Amygdala (tissue), 56 donors: ENCODE measurements around the gene MYO1E.
"Not testable (repeated sequence)": the region's sequence is repeated elsewhere in the genome, so short reads cannot be mapped to it uniquely, and the experiment has no call there.

Source experiments
- DNase-seq, 56 donors: peaks; one replicate each; lab custom pipeline; 2025; lab: John Stamatoyannopoulos, UW

The MYO1E gene

DNA sequence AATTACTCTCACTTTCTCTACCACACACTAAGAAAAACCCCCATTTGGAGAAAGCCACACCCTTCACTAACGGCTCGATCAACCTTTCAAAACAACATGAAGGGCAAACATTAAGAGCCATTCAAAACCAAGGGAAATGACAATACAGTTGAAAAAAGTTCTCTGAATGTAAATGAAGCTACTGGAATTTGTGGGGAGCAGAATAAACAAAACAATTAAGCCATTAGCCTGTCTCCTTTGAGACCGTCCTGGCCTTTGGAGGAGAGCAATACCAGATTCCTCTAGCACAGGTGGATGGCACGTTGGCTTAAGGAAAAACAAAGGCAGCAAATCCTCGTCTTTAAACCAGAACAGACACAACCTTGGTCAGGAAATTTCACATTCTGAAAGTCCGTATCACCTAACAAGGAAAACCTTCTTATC is 18.7 kb downstream of the MYO1E start:
- no peak for DNase-seq

DNA sequence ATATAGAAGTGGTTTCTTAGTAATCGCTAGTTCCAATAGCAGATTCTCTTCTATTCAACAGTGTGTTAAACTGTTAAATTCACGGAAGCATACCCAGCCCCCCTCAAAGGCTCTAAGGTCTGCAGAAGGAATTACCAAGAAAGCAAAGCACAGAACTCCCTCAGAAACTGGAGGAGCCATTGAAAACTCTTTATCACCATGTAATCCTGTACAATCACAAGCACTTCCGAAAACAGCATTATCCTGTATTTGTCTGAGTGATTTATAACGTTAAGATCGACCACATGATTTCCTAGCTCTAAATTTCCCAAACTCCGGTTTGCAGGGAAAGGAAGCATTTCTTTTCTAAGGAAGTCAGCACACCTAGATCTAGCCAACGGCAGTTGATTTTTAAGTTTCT is 20.0 kb downstream of the MYO1E start:
- no peak for DNase-seq

DNA sequence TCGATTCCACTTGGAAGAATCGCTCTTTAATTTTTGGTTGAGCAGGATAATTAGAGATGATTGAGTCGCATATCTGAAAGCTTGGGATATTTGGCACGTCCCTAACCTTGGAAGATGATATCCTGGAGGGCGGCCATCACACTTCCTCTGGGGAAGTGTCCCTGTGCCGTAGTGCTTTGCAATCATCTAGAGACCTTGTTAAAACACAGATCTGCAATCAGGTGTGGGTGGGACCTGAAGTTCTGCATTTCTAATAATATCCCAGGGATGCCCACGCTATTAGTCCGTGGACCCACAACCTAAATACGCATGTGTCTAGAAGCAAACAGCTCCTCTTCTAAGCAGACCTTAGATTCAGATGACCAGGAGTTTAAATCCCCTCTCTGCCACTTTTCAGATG is 20.5 kb downstream of the MYO1E start:
- no peak for DNase-seq

DNA sequence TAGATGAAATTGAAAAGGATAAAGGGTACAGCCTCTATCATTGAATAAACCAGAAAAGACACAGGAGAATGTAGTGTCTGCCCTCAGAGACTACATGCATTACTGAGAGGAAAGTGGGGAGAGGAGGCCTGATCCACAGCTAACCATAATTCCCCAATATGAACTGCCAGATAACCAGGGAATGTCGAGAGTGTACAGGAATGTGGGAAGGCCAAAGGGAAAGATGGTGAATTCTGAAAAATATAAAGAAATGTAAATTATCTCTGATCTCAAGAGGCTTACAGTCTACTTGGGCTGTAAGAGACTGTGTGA is 22.3 kb downstream of the MYO1E start:
- no peak for DNase-seq

DNA sequence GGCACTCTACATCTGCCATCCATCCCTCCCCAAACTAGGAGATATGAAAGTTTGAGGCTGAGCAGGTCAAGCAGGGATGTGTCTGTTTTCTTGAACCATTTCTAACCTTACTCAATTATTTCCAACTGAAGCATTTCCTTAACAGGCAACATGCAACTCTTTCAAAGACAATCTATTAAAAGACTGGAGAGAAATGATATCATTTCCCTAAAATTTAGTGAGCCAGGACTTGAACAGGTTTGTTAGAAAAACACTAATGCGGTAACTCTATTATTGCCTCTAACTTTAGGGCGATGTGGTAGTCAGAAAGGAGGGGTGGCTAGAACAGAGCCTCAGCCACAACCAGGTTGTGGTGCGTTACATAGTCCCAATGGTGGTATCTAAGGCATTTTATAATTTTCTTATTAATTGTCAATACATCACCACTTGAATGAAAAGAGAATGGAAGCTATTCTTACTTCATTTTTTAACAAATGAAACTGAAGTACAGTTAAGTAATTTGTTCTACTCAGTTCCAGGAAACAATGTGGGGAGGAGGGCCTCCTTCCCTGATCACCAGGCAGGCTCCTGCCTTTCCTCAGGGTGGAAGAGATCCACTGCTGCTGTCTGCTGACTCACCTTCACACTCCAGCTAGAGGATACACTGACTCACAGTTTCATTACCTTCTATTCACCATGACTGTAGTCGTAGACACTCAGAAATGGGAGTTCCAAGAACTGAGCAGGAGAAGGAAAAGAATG is 22.8 kb downstream of the MYO1E start:
- peak in 1 of 56 donors; percentile 34 for DNase-seq

DNA sequence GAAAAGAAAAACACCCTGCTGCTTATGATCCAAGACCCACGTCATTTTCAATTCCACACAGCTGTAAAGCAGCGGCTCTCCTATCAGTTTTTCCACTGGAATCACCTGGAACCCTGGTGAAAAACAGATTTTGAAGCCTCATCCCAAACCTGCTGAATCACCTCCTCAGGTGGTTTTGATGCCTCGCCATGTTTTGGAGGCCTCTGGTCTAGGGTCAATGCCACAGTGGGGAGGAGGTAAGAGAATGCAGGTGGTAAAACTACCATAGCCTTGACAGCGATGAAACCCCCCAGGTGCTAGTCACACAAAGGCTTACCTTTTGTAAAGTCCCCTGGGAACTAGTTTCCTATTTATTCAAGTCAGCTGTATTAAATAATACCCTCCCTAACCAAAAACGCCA is 24.8 kb downstream of the MYO1E start:
- DNase-seq: no peak

DNA sequence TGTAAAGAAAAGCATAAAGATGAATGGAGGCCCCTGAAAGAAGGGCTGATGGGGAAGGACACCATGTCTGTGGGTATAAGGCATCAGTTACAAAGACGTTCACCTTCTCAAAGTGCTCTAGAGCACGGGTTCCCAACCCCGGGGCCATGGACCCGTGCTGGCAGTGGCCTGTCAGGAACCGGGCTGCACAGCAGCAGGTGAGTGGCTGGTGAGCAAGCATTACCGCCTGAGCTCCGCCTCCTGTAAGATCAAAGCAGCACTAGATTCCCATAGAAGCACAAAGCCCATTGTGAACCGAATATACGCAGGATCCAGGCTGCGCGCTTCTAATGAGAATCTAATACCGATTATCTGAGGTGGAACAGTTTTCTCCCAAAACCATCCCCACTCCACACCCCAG is 25.7 kb downstream of the MYO1E start:
- DNase-seq: no peak

DNA sequence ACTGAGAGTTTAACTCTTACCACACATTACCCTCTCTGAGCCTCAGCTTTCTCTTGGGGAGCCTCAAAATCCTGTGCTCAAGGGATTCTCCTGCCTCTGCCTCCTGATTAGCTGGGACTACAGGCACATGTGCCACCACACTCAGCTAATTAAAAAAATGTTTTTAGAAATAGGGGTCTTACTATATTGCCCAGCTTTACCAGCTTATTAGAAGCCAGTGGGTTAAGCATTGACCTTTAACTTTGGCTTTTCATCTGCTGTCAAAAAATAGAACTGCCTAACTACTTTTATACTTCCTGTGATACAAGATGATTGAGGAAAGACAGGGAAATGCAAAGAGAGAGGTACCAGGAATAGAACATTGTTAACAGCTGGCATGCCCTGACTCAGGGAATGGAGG is 27.3 kb downstream of the MYO1E start:
- DNase-seq: no peak

DNA sequence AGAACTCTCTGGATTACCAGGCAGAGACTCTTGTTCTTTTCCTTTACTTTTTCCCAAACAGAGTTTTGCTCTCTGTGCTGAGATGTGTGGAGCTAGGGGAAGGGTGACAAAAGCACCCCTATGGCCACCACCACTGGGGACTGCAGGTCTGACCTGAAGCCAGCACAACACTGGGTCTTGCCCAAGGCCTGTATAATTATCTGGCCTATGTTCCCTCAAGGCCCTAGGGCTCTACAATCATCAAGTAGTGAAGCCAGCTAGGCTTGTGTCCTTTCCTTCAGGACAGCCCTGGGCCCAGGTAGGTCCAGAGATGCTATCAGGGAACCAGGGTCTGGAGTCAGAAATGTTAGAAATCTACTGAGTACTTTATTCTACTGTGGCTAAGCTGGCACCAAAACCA is 28.4 kb downstream of the MYO1E start:
- DNase-seq: no peak

DNA sequence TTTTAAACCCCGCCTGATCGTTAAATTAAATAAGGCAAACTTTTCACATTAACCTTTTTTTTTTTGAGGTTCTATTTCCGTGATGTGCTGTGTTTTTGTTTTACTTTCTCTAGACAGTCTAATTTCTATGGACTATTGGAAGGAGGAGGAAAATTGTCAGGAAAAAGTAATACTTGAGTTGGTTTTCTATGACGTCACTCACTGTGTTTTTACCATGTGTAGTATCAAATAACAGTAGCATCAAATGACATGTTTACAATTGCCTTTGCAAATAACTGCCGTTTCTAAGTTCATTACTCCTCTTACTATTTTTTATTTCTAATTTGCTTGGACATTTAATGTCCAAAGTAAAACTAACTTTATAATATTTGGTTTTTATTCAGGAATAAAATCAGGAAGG is 32.3 kb downstream of the MYO1E start:
- no peak for DNase-seq

DNA sequence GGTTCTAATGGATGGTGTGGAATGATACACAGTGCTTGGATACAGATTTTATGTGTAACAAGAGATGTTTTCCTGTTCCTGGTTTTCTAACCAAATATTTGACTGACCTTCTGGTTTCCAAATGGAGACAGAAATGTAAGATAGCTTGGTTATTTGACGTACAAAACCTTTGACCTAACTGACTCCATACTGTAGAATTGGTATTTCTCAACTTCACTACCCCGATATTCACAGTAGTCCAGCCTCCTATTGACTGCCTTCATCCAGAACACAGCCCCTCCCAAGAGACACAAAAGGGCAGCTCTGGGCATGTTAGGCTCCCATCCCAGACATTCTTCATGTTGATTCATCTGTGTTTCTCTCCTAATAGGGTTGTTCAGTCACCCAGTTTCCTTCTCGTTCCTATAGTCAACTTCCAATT is 33.4 kb downstream of the MYO1E start:
- DNase-seq: no peak

DNA sequence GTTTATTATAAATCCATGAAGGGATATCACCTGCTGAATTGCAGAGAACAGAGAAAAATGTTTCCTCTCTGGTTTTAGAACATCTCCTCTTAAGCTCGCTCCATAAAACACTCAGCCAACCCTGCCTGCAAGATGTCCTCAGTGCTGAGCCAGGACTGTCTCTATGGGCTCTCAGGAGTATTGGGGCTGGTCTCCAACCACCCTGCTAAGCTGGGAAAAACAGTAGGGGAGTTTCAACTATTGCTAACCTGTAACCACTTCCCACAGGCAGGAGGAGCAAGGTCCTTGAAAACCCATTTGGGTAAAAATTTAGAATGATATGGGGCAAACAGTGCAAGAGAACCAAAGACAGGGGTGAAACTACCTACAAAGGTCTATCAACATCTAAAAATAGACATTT is 34.3 kb downstream of the MYO1E start:
- no peak for DNase-seq

DNA sequence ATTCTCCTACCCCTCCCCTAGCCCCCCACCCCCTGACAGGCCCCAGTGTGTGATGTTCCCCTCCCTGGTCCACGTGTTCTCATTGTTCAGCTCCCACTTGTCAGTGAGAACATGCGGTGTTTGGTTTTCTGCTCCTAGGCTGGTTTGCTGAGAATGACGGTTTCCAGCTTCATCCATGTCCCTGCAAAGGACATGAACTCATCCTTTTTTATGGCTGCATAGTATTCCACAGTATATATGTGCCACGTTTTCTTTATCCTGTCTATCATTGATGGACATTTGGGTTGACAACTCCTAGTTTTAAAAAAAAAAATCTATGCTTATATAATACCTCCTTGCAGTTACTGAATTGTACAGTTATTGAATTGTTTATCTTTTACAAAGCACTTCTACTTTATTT is 35.9 kb downstream of the MYO1E start:
- DNase-seq: not testable (repeated sequence)

DNA sequence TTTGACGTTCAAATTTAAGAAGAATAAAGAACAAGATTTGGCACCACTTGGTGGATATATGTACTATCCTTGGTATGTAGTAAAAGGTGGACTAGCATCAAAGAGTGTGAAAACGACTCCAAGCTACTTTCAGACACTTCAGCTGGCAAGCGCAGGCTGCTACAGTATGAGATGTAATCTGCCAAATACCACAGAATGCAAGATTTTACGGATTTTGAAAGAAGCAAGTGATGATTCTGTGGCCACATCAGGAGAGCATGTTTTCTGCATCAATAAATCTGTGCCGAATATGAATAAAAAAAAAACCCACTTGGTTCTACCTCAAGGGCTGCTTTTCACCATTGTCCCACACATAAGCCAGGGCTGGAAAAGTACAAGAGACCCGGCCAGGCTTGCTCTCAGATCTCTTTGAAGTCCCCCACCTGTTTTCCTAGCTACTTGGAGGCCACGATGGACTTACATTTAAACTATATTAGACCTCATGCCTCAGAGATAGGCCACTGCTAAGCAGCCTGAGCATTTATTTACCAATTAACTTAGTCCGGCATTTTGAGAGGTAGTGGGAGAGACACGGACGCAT is 37.4 kb downstream of the MYO1E start:
- peak in 1 of 56 donors; percentile 4 for DNase-seq

DNA sequence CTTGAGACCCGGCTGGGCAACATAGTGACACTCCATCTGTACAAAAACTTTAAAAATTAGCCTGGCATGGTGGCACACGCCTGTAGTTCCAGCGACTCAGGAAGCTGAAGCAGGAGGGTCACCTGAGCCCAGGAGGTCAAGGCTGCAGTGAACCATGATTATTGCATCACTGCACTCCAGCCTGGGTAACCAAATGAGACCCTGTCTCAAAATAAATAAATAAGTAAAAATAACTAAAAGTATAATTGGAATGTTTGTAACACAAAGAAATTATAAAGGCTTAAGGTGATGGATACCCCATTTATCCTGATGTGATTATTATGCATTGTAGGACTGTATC is 38.6 kb downstream of the MYO1E start:
- DNase-seq: no peak

DNA sequence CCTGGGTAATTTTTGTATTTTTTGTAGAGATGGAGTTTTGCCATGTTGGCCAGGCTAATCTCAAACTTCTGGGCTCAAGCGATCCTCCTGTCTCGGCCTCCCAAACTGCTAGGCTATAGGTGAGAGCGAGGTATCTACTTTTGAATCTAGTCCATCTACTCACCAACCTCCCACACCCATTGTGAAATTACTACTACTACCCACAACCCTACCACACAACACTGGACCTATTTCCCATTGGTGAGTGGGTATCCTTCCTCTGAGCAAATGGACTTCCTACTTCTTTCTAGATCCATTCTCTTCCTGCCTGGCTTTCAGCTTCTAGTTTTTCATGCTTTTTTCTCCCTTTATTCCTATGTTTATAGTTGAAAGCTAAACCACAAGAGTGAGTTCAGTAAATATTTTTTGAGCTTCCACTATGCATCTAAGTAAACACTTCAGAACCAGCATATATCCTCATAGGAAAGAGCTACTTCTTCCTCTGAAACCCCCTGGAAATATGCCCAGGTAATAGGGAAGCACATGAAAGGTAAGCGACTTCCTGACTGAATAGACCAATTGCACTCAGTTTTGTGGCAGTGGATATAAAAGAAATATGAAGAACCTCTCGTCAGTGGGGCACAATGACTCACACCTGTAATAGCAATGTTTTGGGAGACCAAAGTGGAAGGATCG is 39.1 kb downstream of the MYO1E start:
- DNase-seq: no peak

DNA sequence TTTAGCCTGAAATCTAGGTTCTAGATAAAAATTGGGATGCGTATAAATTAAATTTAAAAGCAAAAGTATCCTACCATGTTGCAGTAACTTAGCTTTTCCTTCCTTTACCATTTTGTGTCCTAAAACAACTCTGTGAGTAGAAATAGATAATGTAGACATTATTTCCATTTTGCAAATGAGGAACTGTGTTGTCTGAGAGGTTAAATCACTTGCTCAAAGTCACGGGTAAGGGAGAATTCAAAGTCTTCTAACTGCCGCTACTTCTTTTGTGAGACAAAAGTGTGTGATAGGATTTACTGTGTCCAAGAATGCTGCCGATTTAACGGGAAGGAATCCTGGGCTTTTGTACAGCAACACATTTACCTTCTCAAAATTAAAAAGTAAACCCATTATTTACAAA is 40.7 kb downstream of the MYO1E start:
- DNase-seq: no peak

DNA sequence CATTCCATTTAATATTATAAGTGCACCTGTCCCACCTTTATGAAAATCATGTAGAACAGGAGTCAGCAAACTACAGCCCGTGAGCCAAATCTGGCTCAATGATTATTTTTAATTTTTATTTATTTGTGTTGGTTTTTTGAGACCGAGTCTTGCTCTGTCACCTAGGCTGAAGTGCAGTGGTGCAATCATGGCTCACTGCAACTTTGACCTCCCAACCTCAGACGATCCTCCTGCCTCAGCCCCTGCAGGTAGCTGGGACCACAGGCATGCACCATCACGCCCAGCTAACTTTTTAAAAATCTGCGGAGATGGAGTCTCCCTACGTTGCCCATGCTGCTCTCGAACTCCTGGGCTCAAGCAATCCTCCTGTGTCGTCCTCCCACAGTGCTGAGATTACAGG is 42.0 kb downstream of the MYO1E start:
- DNase-seq: no peak

DNA sequence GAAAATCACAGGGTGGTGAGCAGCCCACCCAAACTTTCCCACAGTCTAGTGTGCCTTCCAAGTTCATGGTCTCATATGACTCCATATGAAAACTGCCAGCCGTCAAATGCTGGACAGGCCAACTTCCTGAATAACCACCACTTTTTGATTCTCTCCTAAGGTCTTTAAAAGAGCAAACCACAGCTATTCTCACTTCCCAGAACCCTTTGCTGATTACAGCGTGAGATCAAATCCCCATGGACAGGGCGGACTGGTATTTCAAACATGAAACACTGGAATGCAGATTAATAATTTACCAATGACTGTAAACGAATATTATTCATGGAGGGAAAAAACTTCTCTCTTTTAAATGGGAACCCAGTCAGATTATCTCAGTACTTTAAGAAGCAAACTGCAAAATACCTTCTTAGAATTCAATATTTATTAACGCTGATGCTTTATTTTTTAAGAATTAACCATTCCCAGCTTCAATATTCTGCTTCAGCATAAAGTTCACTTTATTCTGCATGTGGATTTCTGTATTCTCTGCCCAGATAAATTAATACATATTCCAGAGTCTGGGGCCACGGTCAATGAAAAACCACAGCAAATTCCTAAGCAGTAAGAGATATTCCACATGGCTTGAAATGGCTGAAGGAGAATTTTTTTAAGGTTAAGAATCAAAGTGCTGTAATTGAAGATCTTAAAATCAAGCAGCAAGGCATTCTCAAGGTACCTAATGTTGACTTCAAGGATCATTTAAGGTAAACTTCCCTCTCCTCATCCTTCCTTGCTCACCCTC is 42.9 kb downstream of the MYO1E start:
- no peak for DNase-seq

DNA sequence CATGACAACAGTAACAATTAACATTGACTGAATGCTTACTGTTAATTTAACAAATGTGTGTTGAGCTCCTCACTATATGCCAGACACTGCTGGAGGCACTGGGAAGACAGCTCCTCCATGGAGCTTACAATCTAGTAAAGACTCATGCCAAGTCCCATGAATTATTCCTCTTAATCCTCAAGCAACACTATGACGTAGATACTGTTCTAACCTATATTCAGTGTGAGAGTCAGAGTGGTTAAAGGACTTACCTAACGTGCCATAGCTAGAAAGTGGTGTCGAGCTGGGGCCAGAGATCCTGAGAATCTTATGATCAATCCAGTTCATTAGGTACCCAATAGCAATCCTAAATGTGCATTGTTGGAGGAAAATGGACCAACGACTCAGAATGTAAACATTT is 43.6 kb downstream of the MYO1E start:
- DNase-seq: no peak

DNA sequence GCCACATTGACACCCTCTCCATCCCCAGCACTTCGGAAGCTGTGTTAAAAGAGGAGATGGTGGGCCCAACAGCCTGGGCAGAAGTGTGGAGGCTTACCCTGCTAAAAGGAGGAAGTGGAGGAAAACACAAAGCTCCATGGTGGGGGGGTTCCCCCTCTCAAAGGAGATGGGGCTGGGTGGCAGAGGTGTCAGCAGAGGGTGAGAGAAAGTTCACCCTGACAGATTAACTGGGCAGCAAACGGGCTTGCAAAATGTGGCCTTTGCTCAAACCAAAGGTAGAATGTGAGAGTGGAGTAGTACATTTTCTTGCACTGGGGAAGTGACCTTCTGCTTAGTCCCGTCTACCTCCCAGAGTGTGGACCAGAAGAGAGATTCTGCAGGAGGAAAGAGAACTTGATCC is 44.7 kb downstream of the MYO1E start:
- peak in 1 of 56 donors; percentile 29 for DNase-seq

DNA sequence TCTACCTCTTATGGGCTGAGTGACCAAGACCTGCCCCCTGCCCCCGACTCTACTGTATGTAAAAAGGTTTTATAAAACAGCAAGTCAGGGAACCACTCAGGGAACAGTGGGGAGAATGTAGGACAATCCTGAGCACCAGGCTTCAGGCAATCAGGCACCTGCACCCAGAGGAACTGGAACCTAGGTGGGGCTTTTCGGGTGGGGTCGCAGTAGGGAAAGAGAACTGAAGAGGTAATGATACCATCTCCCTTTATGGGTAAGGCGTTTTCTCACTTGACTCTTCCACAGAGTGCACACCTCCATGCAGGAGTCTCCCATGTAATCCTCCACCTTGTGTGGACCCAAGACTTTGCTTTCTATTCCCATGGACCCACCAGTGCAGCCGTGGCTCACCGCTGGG is 45.8 kb downstream of the MYO1E start:
- DNase-seq: no peak
